Bone marrow (tissue), 2 donors: ENCODE measurements around the gene IL10RB.

Experiments used
- DNase-seq, 2 donors: peaks; one replicate each; lab custom pipeline; 2025; lab: John Stamatoyannopoulos, UW

IL10RB gene

DNA sequence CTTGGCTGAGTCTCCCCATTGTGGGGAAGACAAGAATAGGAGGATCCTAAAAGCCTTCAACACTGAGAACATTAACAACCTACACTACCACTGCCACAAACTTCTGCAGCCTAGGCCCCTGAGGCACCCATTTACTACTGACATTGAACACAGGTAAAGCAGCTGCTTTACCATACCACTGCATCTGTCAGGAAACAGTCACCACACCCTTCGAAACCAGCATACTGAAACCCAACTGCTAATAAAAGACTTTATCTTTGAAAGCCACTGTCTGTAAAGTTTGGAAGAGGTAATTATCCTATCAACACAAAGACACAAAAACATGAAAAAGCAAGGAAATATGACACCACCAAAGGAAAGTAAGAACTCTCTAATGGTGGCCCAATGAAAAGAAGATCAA is 66.0 kb downstream of the IL10RB start:
- DNase-seq: no peak

DNA sequence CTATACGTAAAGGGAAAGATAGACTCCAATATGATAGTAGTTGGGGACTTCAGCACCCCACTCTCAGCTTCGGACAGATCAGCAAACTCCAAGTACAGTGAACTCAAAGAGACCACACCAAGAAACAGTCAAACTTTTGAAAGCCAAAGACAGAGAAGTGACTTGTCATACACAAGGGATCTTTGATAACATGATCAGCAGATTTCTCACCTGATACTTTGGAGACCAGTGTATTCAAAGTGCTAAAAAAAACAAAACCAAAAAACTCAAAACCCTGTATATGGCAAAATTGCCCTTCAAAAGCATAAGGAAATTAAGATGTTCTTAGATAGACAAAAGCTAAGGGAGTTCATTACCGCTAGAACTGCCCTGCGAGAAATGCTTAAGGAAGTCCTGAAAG is 68.0 kb downstream of the IL10RB start:
- no peak for DNase-seq

DNA sequence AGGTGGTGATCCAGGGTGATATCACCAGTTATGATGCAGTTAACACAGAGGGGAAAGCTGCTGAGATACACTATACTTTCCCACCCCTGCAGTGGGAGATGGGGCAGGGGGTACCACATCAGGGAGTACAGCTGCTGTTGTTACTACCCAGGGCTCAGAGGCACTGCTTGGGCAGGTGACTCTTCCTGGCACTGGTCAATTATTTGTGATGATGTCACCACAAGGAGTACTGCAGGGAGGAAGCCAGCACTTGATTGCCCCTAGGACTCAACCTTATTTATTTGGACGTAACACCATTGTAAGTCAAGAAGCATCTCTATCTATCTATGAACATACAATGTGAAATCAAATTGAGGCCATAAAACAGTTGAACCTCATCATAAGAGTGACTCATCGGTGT is 68.7 kb downstream of the IL10RB start:
- no peak for DNase-seq

DNA sequence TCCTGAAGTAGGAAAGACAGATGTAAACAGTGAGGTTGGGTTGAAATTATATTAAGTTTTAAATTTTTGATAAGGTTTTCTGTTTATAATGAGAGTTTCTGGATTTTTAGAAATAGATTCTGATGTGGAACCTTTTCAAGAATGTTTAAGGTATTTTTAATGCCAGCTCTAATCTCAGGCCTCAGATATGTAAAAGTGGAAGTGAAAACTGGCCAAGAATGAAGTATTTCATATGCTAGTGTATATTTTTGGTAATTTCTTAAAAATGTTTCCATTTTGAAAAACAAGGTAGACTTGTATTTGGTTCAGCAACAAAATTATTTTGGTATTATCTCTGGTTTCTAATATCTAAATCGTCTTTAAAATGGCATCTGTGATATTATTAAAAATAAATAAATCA is 73.0 kb downstream of the IL10RB start:
- no peak for DNase-seq

DNA sequence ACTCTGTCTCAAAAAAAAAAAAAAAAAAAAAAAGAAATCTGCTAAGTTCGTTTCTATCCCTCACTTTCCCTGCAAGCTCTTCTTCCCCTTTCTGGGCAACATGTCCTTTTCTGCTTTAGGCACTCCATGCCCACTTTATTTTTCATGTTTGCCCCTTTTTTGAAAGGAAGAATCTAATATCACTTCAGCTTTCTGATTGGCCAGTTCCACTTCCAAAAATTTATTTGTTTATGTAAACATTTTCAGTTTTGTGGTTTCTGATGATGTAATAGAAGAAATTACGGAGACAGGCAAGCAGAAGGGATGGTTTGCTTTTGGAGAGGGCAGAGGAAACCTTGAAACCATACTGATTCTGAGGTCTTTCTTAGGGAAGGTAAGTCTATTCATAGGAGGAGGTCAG is 73.8 kb downstream of the IL10RB start:
- DNase-seq: no peak

DNA sequence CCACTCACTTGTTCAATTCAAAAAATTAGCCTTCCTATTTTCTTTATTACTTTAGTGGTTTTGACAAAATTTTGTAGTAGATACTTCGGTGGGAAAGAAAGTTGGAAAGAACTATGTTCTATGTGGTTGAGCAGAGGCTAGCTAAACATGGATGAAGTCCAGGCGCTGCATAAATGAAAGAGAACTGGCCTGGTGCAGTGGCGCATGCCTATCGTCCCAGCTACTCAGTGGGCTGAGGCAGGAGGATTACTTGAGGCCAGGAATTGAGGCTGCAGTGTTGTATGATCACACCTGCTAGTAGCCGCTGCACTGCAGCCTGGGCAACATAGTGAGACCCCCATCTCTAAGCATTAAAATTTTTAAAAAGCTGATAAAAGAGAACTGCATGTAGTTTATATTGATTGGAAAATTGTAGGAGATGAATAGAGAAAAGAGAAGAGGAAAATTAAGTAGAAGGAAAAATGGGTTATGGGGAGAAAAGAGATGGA is 79.6 kb downstream of the IL10RB start:
- DNase-seq: no peak
